GM23338 (cell line): ENCODE results near the gene RBPJ. TPM values are rescaled to one million over a fixed set of nuclear protein-coding genes. Genes with fewer than 3 reads are reported as not detected.

Source experiments
- ATAC-seq: fragments of 200-7000 bp; cut with Tn5 transposase; 3 replicates; pipeline ENCODE4 v1.9.1; 2020
- DNase-seq: peaks from one replicate; pipeline ENCODE4 v3.0.0-alpha.2; 2015; ENCODE audit warnings: low spot score
- H2AFZ ChIP-seq: fragments of 200-600 bp; sonication (generic); 2 replicates; pipeline ENCODE4 v1.8.0; 2016; ENCODE audit warnings: antibody characterized with exemption, mild to moderate bottlenecking, moderate library complexity
- H3F3A ChIP-seq: fragments of 200-600 bp; sonication (generic); replicated peaks from 2 replicates; pipeline ENCODE4 v1.8.0; 2017; ENCODE audit warnings: antibody characterized with exemption, mixed run types, low read depth
- H3K27ac ChIP-seq: fragments of 200-600 bp; sonication (generic); 2 replicates; pipeline ENCODE4 v1.6.1; 2016; ENCODE audit warnings: low read depth
- H3K27me3 ChIP-seq: fragments of 200-600 bp; sonication (generic); 2 replicates; pipeline ENCODE4 v1.8.0; 2016; ENCODE audit warnings: mild to moderate bottlenecking, mixed run types, moderate library complexity; ENCODE audit not compliant: insufficient read depth
- H3K36me3 ChIP-seq: fragments of 200-600 bp; sonication (generic); 2 replicates; pipeline ENCODE4 v1.8.0; 2016; ENCODE audit warnings: mild to moderate bottlenecking; ENCODE audit not compliant: insufficient read depth
- H3K4me1 ChIP-seq: fragments of 200-600 bp; sonication (generic); 2 replicates; pipeline ENCODE4 v1.8.0; 2016; ENCODE audit warnings: mild to moderate bottlenecking, moderate library complexity; ENCODE audit not compliant: insufficient read depth
- H3K4me2 ChIP-seq: fragments of 200-600 bp; sonication (generic); 2 replicates; pipeline ENCODE4 v1.7.1; 2017; ENCODE audit warnings: mixed run types
- H3K4me3 ChIP-seq: fragments of 200-600 bp; sonication (generic); 2 replicates; pipeline ENCODE4 v1.6.1; 2016; ENCODE audit warnings: mixed run types
- H3K79me2 ChIP-seq: fragments of 200-600 bp; sonication (generic); replicated peaks from 2 replicates; pipeline ENCODE4 v1.8.0; 2017; ENCODE audit warnings: mild to moderate bottlenecking; ENCODE audit not compliant: insufficient read depth
- H3K9me2 ChIP-seq: fragments of 200-600 bp; sonication (generic); 2 replicates; pipeline ENCODE4 v1.8.0; 2017; ENCODE audit not compliant: insufficient read depth
- H4K20me1 ChIP-seq: fragments of 200-600 bp; sonication (generic); replicated peaks from 2 replicates; pipeline ENCODE4 v1.8.0; 2017; ENCODE audit warnings: mild to moderate bottlenecking; ENCODE audit not compliant: insufficient read depth
- H3K27ac Mint-ChIP-seq: 2 replicates; pipeline ENCODE4 v1.8.0; 2020; ENCODE audit warnings: inconsistent platforms, mild to moderate bottlenecking, moderate library complexity, mixed read lengths
- H3K27me3 Mint-ChIP-seq: 3 replicates; pipeline ENCODE4 v1.8.0; 2022; ENCODE audit warnings: low read depth, mild to moderate bottlenecking, moderate library complexity, mixed read lengths, inconsistent platforms; ENCODE audit not compliant: insufficient read depth, poor library complexity
- H3K36me3 Mint-ChIP-seq: 3 replicates; pipeline ENCODE4 v1.8.0; 2021; ENCODE audit warnings: low read depth, mild to moderate bottlenecking, inconsistent platforms, moderate library complexity, mixed read lengths
- H3K4me1 Mint-ChIP-seq: 3 replicates; pipeline ENCODE4 v1.8.0; 2020; ENCODE audit warnings: mild to moderate bottlenecking, inconsistent platforms, mixed read lengths
- H3K4me3 Mint-ChIP-seq: 3 replicates; pipeline ENCODE4 v1.8.0; 2021; ENCODE audit warnings: moderate library complexity, mild to moderate bottlenecking, inconsistent platforms, mixed read lengths
- H3K9me3 Mint-ChIP-seq: 3 replicates; pipeline ENCODE4 v1.8.0; 2020; ENCODE audit warnings: moderate library complexity, mild to moderate bottlenecking, inconsistent platforms, mixed read lengths
- CREB1 ChIP-seq: fragments of 250-450 bp; sonication (Bioruptor Pico); IDR thresholded peaks from 2 replicates; pipeline ENCODE4 v1.5.0; 2020; ENCODE audit warnings: low read depth, mild to moderate bottlenecking, moderate library complexity
- EZH2 ChIP-seq: fragments of 200-600 bp; sonication (generic); IDR thresholded peaks from one replicate; pipeline ENCODE4 v1.8.0; 2017; ENCODE audit warnings: antibody characterized with exemption, mild to moderate bottlenecking, low read depth; ENCODE audit not compliant: unreplicated experiment
- EZH2phosphoT487 ChIP-seq: fragments of 200-600 bp; sonication (generic); IDR thresholded peaks from one replicate; pipeline ENCODE4 v1.8.1; 2018; ENCODE audit warnings: antibody characterized with exemption; ENCODE audit not compliant: unreplicated experiment
- POLR2AphosphoS5 ChIP-seq: IDR thresholded peaks from 2 replicates; pipeline ENCODE4 v1.6.1; 2016; ENCODE audit warnings: antibody characterized with exemption, low read depth
- STAT1 ChIP-seq: IDR thresholded peaks from one replicate; pipeline ENCODE4 v1.6.1; 2016; ENCODE audit warnings: antibody characterized with exemption; ENCODE audit not compliant: unreplicated experiment
- ZNF114 ChIP-seq: fragments of 250-450 bp; sonication (Bioruptor Pico); IDR thresholded peaks from 2 replicates; pipeline ENCODE4 v1.5.0; 2020; ENCODE audit warnings: mild to moderate bottlenecking, moderate library complexity
- ZNF331 ChIP-seq: fragments of 250-450 bp; sonication (Bioruptor Pico); IDR thresholded peaks from 2 replicates; pipeline ENCODE4 v1.5.0; 2020; ENCODE audit warnings: low read depth, mild to moderate bottlenecking, moderate library complexity
- ZNF462 ChIP-seq: fragments of 250-450 bp; sonication (Bioruptor Pico); IDR thresholded peaks from 2 replicates; pipeline ENCODE4 v1.5.0; 2020; ENCODE audit warnings: mild to moderate bottlenecking, moderate library complexity
- polyA plus RNA-seq: library from polyadenylated mRNA; unstranded; fragments of >200 nt; fragmentation: Nextera tagmentation; extraction: Ambion mirVana; gene quantifications from 2 replicates; pipeline ENCODE4 v1.2.1, GENCODE V29; 2016
- total RNA-seq: library from RNA; depleted of rRNA; stranded (reverse); fragments of >200 nt; shearing (Covaris generic); gene quantifications from 2 replicates; pipeline ENCODE4 v1.2.3, GENCODE V29; 2014

Gene RBPJ
- total and polyA plus RNA-seq, 2 experiments from 2014 or later, result 212 to 457 TPM

GRCh38 chr4:26402458-26402857 lies 81.6 kb downstream of the RBPJ start:
- H2AFZ ChIP-seq, result no peak overlapping the region
- H3K27ac Mint-ChIP-seq, result peak overlapping the region; percentile 19; the same call in 1 of the 2 replicates
- ATAC-seq (no peak), DNase-seq (no peak)
- H3K27ac ChIP-seq, result peak overlapping the region; percentile 40; the same call in 1 of the 2 replicates
- H3K9me2 ChIP-seq, result no peaks in the 10 kb centered on the region
- no peak overlapping the region for H3K4me2 ChIP-seq
- H3K36me3 ChIP-seq, result peaks cover 18% of the 10 kb centered on the region
- H3K27me3 Mint-ChIP-seq, result peaks cover 6% of the 10 kb centered on the region
- H3K9me3 Mint-ChIP-seq, result peaks cover 30% of the 10 kb centered on the region
- H3K27me3 ChIP-seq, result no peaks in the 10 kb centered on the region
- H3K4me1 Mint-ChIP-seq, result peaks cover 17% of the 10 kb centered on the region
- H3F3A ChIP-seq, result no peaks in the 10 kb centered on the region
- no peaks in the 10 kb centered on the region for H4K20me1 ChIP-seq
- H3K4me1 ChIP-seq, result peaks cover 17% of the 10 kb centered on the region
- H3K36me3 Mint-ChIP-seq, result peaks cover 72% of the 10 kb centered on the region
- H3K4me3 ChIP-seq, result no peak overlapping the region
- TF ChIP-seq ZNF462 (no peak), ZNF114 (CRISPR knock-in tag) (no peak), ZNF331 (CRISPR knock-in tag) (no peak), STAT1 (no peak), EZH2 (no peak), CREB1 (no peak), EZH2phosphoT487 (no peak), POLR2AphosphoS5 (no peak)
- peaks cover 87% of the 10 kb centered on the region for H3K79me2 ChIP-seq
- H3K4me3 Mint-ChIP-seq, result no peak overlapping the region
